Measurements from ENCODE around the gene FAM236D. TPM values are rescaled to one million over a fixed set of nuclear protein-coding genes. Genes with fewer than 3 reads are reported as not detected.

FAM236D gene
- total RNA-seq, 1 donor from 2014 or later = not detected

Other genes with a start within 250 kb of the FAM236D start
- 23.6 and 24.3 TPM in 2 replicates for gene HDAC8, start 235.4 kb downstream of the FAM236D start, total RNA-seq
- gene PHKA1, start 93.9 kb downstream of the FAM236D start, total RNA-seq = 6.5 and 7.5 TPM in 2 replicates
- not detected in 2 replicates for gene DMRTC1B, start 31.3 kb downstream of the FAM236D start, total RNA-seq
- gene FAM236B, start 25.6 kb downstream of the FAM236D start, total RNA-seq = not detected in 2 replicates
- gene FAM236C, start 104.4 kb upstream of the FAM236D start, total RNA-seq = not detected in 2 replicates
- gene FAM236A, start 130.0 kb upstream of the FAM236D start, total RNA-seq = not detected in 2 replicates
- gene DMRTC1, start 135.6 kb upstream of the FAM236D start, total RNA-seq = not detected in 2 replicates
- gene PABPC1L2B, start 194.7 kb upstream of the FAM236D start, total RNA-seq = 0.14 TPM in 1 of 2 replicates, not detected in the other

Measured in astrocyte (in vitro differentiated cells and primary cell).